Sigmoid colon (tissue), 7 donors: ENCODE data around the gene HID1. TPM values are rescaled to one million over a fixed set of nuclear protein-coding genes. Genes with fewer than 3 reads are reported as not detected.
A peak's percentile ranks its signal among the peaks of the same experiment; 100 is the strongest.

Experiments used
- DNase-seq: peaks from one replicate; pipeline ENCODE4 v3.0.0-alpha.2; 2019
- H3K27ac ChIP-seq, 4 donors: fragments of 200-600 bp; sonication (generic); one replicate each; pipeline ENCODE4 v1.5.1; 2016 to 2019; ENCODE audit warnings: mild to moderate bottlenecking in 1 of 4
- H3K27me3 ChIP-seq, 3 donors: fragments of 200-600 bp; sonication (generic); one replicate each; pipeline ENCODE4 v1.5.1; 2019; ENCODE audit warnings: mild to moderate bottlenecking in 1 of 3
- H3K36me3 ChIP-seq, 4 donors: fragments of 200-600 bp; sonication (generic); one replicate each; pipeline ENCODE4 v1.5.1; 2016 to 2019
- H3K4me1 ChIP-seq, 4 donors: fragments of 200-600 bp; sonication (generic); one replicate each; pipeline ENCODE4 v1.5.1; 2017 to 2019
- H3K4me3 ChIP-seq, 4 donors: fragments of 200-600 bp; sonication (generic); one replicate each; pipeline ENCODE4 v1.5.1; 2017 to 2019; ENCODE audit warnings: mild to moderate bottlenecking in 2 of 4, moderate library complexity in 1 of 4
- H3K9me3 ChIP-seq, 4 donors: fragments of 200-600 bp in 3 of 4; sonication (generic) in 3 of 4; one replicate each; pipeline versions ENCODE4 v1.5.1 to v1.6.1; 2013 to 2019
- EP300 ChIP-seq, 4 donors: sonication (generic); formaldehyde crosslinking; IDR thresholded peaks; one replicate each; pipeline ENCODE4 v1.6.1; 2017; ENCODE audit warnings: antibody characterized with exemption in 4 of 4
- POLR2A ChIP-seq, 2 donors: fragments of 450-650 bp; IDR thresholded peaks; one replicate each; pipeline ENCODE4 v1.6.1; 2016; ENCODE audit warnings: antibody characterized with exemption in 2 of 2, mild to moderate bottlenecking in 2 of 2, moderate library complexity in 2 of 2
- POLR2AphosphoS5 ChIP-seq, 4 donors: sonication (generic); formaldehyde crosslinking; IDR thresholded peaks; one replicate each; pipeline ENCODE4 v1.6.1; 2017; ENCODE audit warnings: antibody characterized with exemption in 4 of 4
- WGBS, 2 donors: extraction: QIAGEN DNeasy Blood & Tissue Kit; methylation state at CpG; one replicate each; pipeline ENCODE4 v1.1.7; 2013; 5-methylcytosine and 5-hydroxymethylcytosine counted together
- intact Hi-C: fragments of 100-400 bp; cut with DNase I; formaldehyde crosslinking; loops from one replicate; pipeline ENCODE4 v1.15.1; 2023
- polyA plus RNA-seq, 3 donors: library from polyadenylated mRNA; stranded (reverse); fragments of 200-250 nt; gene quantifications; one replicate each; pipeline ENCODE4 v1.2.3, GENCODE V29; 2013
- total RNA-seq, 4 donors: library from RNA; depleted of rRNA; stranded (reverse); fragments of >200 nt; gene quantifications; one replicate each; pipeline ENCODE4 v1.1.0, GENCODE V29; 2016
- TF ChIP-seq, protein P1 (sequence below), 4 experiments: fragments of 450-650 bp in 3 of 4; fragments of 200-600 bp in 1 of 4; IDR thresholded peaks; one replicate each; pipeline ENCODE4 v1.5.1; 2016 to 2019; ENCODE audit warnings: antibody characterized with exemption in 4 of 4, mild to moderate bottlenecking in 3 of 4, moderate library complexity in 2 of 4
- donor health status: healthy with polysubstance abuse.
- donor health status: Bipolar disorder and iron deficiency.
- donor health status: healthy.

HID1 gene
- total and polyA plus RNA-seq, 7 donors, result 7.1 to 34.8 (median 21.6) TPM

DNA sequence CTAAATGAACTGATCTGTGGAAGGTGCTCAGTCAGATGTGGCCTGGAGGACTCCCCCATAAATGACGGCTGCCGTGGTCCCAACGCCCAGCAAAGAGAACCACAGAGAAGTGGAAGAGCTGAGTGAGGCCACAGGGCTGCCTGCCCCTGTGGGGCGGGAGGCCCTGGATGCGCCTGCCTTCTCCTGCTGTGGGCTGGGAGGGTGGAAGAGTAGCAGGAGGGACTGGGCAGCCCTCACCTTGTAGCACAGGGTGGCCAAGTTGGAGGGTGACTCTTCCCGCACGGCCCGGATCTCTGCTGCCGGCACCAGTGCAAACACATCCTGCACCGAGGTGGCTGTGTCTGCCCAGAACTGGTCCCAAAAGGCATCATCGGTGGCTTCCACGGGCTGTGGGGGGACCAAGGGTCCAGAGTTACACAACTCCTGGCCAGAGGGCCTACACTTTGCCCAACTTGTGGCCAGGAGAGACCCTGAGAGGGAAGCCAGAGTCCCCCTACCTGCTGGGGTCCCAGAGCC is 8.3 kb downstream of the HID1 start:
- 92 to 94% methylated on average over 12 of the region's 12 CpGs for WGBS, 2 donors
- no peaks in the 10 kb centered on the region for H3K36me3 ChIP-seq
- H3K27me3 ChIP-seq, result no peaks in the 10 kb centered on the region
- no peaks in the 10 kb centered on the region for H3K9me3 ChIP-seq
- TF ChIP-seq EP300 (IDR thresholded peaks at IDR 0.05), result no peak
- TF ChIP-seq POLR2A (IDR thresholded peaks at IDR 0.05), result no peak
- TF ChIP-seq, protein P1, sequence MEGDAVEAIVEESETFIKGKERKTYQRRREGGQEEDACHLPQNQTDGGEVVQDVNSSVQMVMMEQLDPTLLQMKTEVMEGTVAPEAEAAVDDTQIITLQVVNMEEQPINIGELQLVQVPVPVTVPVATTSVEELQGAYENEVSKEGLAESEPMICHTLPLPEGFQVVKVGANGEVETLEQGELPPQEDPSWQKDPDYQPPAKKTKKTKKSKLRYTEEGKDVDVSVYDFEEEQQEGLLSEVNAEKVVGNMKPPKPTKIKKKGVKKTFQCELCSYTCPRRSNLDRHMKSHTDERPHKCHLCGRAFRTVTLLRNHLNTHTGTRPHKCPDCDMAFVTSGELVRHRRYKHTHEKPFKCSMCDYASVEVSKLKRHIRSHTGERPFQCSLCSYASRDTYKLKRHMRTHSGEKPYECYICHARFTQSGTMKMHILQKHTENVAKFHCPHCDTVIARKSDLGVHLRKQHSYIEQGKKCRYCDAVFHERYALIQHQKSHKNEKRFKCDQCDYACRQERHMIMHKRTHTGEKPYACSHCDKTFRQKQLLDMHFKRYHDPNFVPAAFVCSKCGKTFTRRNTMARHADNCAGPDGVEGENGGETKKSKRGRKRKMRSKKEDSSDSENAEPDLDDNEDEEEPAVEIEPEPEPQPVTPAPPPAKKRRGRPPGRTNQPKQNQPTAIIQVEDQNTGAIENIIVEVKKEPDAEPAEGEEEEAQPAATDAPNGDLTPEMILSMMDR (IDR thresholded peaks at IDR 0.05), result no peak
- TF ChIP-seq POLR2AphosphoS5 (IDR thresholded peaks at IDR 0.05), result no peak
- H3K4me3 ChIP-seq, result no peak overlapping the region
- no peak overlapping the region for H3K27ac ChIP-seq
- intact Hi-C loops, result no loop called here
- no peak for DNase-seq
- H3K4me1 ChIP-seq, result peaks cover 0 to 4% (median 2%) of the 10 kb centered on the region in 4 donors

DNA sequence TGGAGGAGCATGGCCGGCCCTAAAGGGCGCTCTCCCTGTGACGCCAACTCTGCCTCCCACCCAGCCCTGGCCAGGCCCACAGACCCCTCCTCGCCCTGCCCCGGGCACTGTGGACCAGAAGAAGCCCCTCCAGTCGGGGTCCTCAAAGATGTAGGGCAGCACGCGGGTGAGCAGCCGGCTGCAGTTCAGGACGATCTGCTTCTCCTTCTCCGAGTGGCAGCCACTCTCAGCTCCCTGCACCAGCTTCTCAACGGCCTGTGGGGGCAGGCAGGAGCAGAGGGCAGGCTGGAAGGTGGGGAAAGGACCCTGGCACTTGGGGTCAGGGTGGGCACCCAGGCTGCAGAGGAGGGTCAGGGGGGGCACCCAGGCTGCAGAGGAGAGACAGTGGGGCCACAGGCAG is 8.9 kb downstream of the HID1 start:
- Histone ChIP-seq H3K4me1 (peaks cover 0 to 4% (median 2%) of the 10 kb centered on the region in 4 donors), H3K27ac (no peak overlapping the region), H3K36me3 (no peaks in the 10 kb centered on the region), H3K9me3 (no peaks in the 10 kb centered on the region), H3K4me3 (no peak overlapping the region), H3K27me3 (no peaks in the 10 kb centered on the region)
- WGBS, 2 donors, result 77 to 88% methylated on average over 12 of the region's 12 CpGs
- no peak for TF ChIP-seq POLR2A (IDR thresholded peaks at IDR 0.05)
- no peak for TF ChIP-seq EP300 (IDR thresholded peaks at IDR 0.05)
- TF ChIP-seq POLR2AphosphoS5 (IDR thresholded peaks at IDR 0.05), result no peak
- TF ChIP-seq, protein P1 (IDR thresholded peaks at IDR 0.05), result no peak
- no peak for DNase-seq
- intact Hi-C loops, result no loop called here

DNA sequence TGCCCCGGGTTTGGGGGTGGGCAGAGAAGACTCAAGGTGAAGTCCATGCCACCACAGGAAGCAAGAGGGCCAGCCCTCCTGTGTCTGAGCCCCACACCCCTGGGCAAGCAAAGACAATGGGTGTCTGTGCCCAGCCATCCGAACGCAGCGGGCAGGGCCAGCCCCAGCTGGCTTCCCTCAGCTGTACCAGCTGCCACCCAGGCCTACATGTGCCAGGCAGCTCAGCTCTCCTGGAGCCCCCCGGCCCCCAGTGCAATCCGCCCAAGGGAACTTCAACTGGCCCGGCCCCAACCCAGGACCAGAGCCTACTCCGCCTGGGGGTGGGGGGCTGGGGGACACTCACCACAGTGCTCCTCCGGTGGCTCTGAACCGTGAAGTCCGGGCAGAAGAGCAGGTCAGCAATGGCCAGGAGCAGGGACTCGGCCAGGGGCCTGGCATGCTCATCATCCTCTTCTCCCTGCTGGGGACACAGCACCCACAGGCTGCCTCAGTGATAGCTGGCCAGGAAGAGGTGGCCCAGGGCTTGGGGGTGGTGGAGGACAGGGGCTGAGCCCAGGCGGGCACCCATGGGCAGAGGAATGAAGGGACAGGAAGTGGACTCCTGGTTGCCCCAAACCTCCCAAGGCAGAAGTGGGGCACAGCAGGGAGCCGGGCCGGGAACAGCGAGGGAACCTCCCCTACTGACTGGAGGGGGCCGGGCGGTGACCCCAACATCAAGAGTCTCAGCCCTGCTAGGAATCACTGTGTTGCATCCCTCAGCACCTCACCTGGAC is 9.8 kb downstream of the HID1 start:
- H3K9me3 ChIP-seq, result no peaks in the 10 kb centered on the region
- DNase-seq, result no peak
- intact Hi-C loops, result no loop called here

DNA sequence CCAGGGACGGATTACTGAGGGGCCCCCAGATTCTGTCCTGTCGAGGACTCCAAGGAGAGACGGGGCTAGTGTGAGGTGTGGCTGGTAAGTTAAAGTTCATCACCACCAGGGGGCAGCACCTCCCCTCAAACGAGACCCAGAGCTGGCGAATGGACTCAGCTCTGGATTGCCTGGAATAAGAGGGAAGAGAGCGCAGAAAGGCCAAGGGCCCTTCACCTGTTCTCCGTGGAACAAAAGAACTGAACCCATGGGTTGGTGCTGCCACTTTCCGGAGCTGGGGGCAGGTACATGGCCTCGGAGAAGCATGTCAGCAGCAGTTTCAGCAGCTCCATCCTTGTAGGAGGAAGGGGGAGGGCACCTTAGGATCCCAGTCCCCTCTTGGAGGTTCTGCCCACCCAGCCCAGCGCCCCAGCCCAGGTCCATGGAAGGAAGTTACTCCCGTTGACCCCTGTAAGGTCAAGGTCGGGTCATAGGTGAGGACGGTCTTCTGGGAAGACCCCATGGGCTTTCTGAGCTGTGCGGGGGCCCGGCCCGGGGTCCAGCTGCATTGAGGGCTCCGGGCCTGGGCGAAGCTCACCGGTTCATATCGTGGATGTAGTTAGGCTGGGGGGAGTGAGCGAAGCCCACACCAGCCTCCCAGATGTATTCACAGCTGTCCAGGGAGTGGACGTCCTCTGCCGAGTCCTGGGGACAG is 10.8 kb downstream of the HID1 start:
- no peak overlapping the region for H3K4me3 ChIP-seq
- TF ChIP-seq POLR2A (IDR thresholded peaks at IDR 0.05), result no peak
- TF ChIP-seq, protein P1 (IDR thresholded peaks at IDR 0.05), result peak; percentile 61 to 85 (median 70)
- peaks cover 0 to 4% (median 2%) of the 10 kb centered on the region in 4 donors for H3K4me1 ChIP-seq
- H3K27me3 ChIP-seq, result no peaks in the 10 kb centered on the region
- no peaks in the 10 kb centered on the region for H3K36me3 ChIP-seq
- intact Hi-C loops, result loop anchor here (1.0 to 2.0 kb wide), 2 partner anchors 51 to 239 kb away; no protein-coding TSS in a partner anchor
- DNase-seq, result peak; percentile 95
- no peak overlapping the region for H3K27ac ChIP-seq
- 48 to 49% methylated on average over 23 of the region's 23 CpGs for WGBS, 2 donors
- H3K9me3 ChIP-seq, result no peaks in the 10 kb centered on the region

More for the DNA sequence above, 9.8 kb downstream of the HID1 start:
- H3K36me3 ChIP-seq, result no peaks in the 10 kb centered on the region
- no peak overlapping the region for H3K27ac ChIP-seq
- no peak overlapping the region for H3K4me3 ChIP-seq
- no peaks in the 10 kb centered on the region for H3K27me3 ChIP-seq
- no peak for TF ChIP-seq POLR2A (IDR thresholded peaks at IDR 0.05)
- no peak for TF ChIP-seq POLR2AphosphoS5 (IDR thresholded peaks at IDR 0.05)
- no peak for TF ChIP-seq EP300 (IDR thresholded peaks at IDR 0.05)
- TF ChIP-seq, protein P1 (IDR thresholded peaks at IDR 0.05), result no peak
- peaks cover 0 to 4% (median 2%) of the 10 kb centered on the region in 4 donors for H3K4me1 ChIP-seq
- 85 to 89% methylated on average over 18 of the region's 18 CpGs for WGBS, 2 donors
